ENCODE data around the gene ZNF654. TPM values are rescaled to one million over a fixed set of nuclear protein-coding genes. Genes with fewer than 3 reads are reported as not detected.
"Not testable (repeated sequence)": the region's sequence is repeated elsewhere in the genome, so short reads cannot be mapped to it uniquely, and the experiment has no call there.

ZNF654 gene
- total RNA-seq, 1 donor from 2014 or later: 18.7 TPM

DNA sequence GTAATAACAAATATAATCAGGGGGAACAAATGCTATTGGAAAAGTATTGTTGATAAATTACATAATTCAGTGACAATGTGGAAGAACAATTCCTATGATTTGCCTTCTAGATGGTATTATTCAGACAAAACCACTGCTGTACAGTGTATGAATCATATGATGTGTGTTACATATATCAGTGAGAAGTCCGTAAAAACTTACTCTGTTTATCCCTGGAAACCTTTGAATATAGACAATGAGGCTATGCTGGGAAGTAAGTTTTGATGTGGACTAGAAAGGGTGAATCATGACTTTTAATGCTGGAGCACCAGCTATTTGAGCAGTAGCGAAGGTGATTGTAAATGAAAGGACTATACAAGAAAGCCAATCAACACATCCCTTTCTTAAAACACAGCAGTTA, 108.6 kb downstream of the ZNF654 start:
- no peak overlapping the region for H3K4me2 ChIP-seq (ENCODE audit: low read length)
- peaks cover 6% of the 10 kb centered on the region for H3K4me1 Mint-ChIP-seq (ENCODE audit: low read depth, unreplicated experiment)

DNA sequence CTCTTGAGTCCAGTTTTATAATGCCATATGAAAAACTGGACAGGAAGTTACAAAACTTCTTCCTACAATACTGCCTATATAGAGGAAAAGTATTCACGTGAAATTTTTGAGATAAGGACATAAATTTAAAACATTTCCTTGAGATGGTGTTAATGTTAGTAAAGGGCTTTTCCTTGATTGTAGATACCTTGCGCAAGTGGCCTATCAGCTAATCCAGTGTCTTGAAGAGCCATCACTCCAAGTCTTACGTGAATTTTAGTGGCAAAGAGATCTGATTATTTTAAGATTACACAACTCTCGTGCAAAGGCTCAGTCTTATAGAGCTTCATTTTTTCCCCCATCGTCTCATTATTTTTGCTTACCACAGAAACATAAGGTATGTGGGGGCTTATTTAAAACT, 109.1 kb downstream of the ZNF654 start:
- Mint-ChIP-seq H3K36me3 (ENCODE audit: low read depth, unreplicated experiment) (peaks cover 2% of the 10 kb centered on the region), H3K4me1 (ENCODE audit: low read depth, unreplicated experiment) (peaks cover 6% of the 10 kb centered on the region), H3K27me3 (ENCODE audit: low read depth, unreplicated experiment) (no peaks in the 10 kb centered on the region), H3K4me3 (ENCODE audit: unreplicated experiment) (no peak overlapping the region), H3K27ac (ENCODE audit: unreplicated experiment) (no peak overlapping the region), H3K9me3 (ENCODE audit: unreplicated experiment) (no peaks in the 10 kb centered on the region)
- no peaks in the 10 kb centered on the region for H3K36me3 ChIP-seq (ENCODE audit: insufficient read depth, low read length)
- no peak overlapping the region for H3K27ac ChIP-seq (ENCODE audit: low read depth, low read length)
- no peaks in the 10 kb centered on the region for H4K20me1 ChIP-seq (ENCODE audit: insufficient read depth, low read length)
- no peak overlapping the region for H3K9ac ChIP-seq (ENCODE audit: low read length)
- H2AFZ ChIP-seq (ENCODE audit: low read depth, low read length): no peak overlapping the region
- no peaks in the 10 kb centered on the region for H3K9me3 ChIP-seq (ENCODE audit: insufficient read depth, low read depth, low read length)
- no peak overlapping the region for H3K4me3 ChIP-seq (ENCODE audit: insufficient read depth, low read depth, low read length)
- peaks cover 5% of the 10 kb centered on the region for H3K79me2 ChIP-seq (ENCODE audit: insufficient read depth, low read length)
- no peak overlapping the region for H3K4me2 ChIP-seq (ENCODE audit: low read length)
- H3K4me1 ChIP-seq (ENCODE audit: insufficient read depth, low read length): no peaks in the 10 kb centered on the region
- FAIRE-seq: no peak
- DNase-seq (ENCODE audit: low read depth): no peak
- no peaks in the 10 kb centered on the region for H3K27me3 ChIP-seq (ENCODE audit: insufficient read depth, low read length)
- no peak for TF ChIP-seq EZH2 (IDR thresholded peaks at IDR 0.05; ENCODE audit: insufficient read depth, low read length)
- TF ChIP-seq, protein P1, sequence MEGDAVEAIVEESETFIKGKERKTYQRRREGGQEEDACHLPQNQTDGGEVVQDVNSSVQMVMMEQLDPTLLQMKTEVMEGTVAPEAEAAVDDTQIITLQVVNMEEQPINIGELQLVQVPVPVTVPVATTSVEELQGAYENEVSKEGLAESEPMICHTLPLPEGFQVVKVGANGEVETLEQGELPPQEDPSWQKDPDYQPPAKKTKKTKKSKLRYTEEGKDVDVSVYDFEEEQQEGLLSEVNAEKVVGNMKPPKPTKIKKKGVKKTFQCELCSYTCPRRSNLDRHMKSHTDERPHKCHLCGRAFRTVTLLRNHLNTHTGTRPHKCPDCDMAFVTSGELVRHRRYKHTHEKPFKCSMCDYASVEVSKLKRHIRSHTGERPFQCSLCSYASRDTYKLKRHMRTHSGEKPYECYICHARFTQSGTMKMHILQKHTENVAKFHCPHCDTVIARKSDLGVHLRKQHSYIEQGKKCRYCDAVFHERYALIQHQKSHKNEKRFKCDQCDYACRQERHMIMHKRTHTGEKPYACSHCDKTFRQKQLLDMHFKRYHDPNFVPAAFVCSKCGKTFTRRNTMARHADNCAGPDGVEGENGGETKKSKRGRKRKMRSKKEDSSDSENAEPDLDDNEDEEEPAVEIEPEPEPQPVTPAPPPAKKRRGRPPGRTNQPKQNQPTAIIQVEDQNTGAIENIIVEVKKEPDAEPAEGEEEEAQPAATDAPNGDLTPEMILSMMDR (IDR thresholded peaks at IDR 0.05; ENCODE audit: insufficient read depth, low read depth, low read length): no peak

More for the DNA sequence above, 108.6 kb downstream of the ZNF654 start:
- Mint-ChIP-seq H3K4me3 (ENCODE audit: unreplicated experiment) (no peak overlapping the region), H3K27ac (ENCODE audit: unreplicated experiment) (no peak overlapping the region), H3K27me3 (ENCODE audit: low read depth, unreplicated experiment) (no peaks in the 10 kb centered on the region), H3K9me3 (ENCODE audit: unreplicated experiment) (no peaks in the 10 kb centered on the region), H3K36me3 (ENCODE audit: low read depth, unreplicated experiment) (peaks cover 2% of the 10 kb centered on the region)
- DNase-seq (ENCODE audit: low read depth): peak; percentile 30
- no peaks in the 10 kb centered on the region for H3K27me3 ChIP-seq (ENCODE audit: insufficient read depth, low read length)
- H3K27ac ChIP-seq (ENCODE audit: low read depth, low read length): no peak overlapping the region
- H3K36me3 ChIP-seq (ENCODE audit: insufficient read depth, low read length): no peaks in the 10 kb centered on the region
- no peaks in the 10 kb centered on the region for H3K9me3 ChIP-seq (ENCODE audit: insufficient read depth, low read depth, low read length)
- H3K4me3 ChIP-seq (ENCODE audit: insufficient read depth, low read depth, low read length): no peak overlapping the region
- peaks cover 5% of the 10 kb centered on the region for H3K79me2 ChIP-seq (ENCODE audit: insufficient read depth, low read length)
- H2AFZ ChIP-seq (ENCODE audit: low read depth, low read length): no peak overlapping the region
- no peak overlapping the region for H3K9ac ChIP-seq (ENCODE audit: low read length)
- no peaks in the 10 kb centered on the region for H3K4me1 ChIP-seq (ENCODE audit: insufficient read depth, low read length)
- TF ChIP-seq EZH2 (IDR thresholded peaks at IDR 0.05; ENCODE audit: insufficient read depth, low read length): no peak
- TF ChIP-seq, protein P1 (IDR thresholded peaks at IDR 0.05; ENCODE audit: insufficient read depth, low read depth, low read length): no peak
- no peak for FAIRE-seq
- H4K20me1 ChIP-seq (ENCODE audit: insufficient read depth, low read length): no peaks in the 10 kb centered on the region

GRCh38 chr3:88180398-88180999, 121.4 kb downstream of the ZNF654 start:
- no peaks in the 10 kb centered on the region for H3K27me3 ChIP-seq (ENCODE audit: insufficient read depth, low read length)
- peak; percentile 37 for DNase-seq (ENCODE audit: low read depth)
- H3K27me3 Mint-ChIP-seq (ENCODE audit: low read depth, unreplicated experiment): no peaks in the 10 kb centered on the region
- no peaks in the 10 kb centered on the region for H3K9me3 ChIP-seq (ENCODE audit: insufficient read depth, low read depth, low read length)
- no peak overlapping the region for H2AFZ ChIP-seq (ENCODE audit: low read depth, low read length)
- H3K4me3 Mint-ChIP-seq (ENCODE audit: unreplicated experiment): no peak overlapping the region
- H3K9me3 Mint-ChIP-seq (ENCODE audit: unreplicated experiment): peaks cover 4% of the 10 kb centered on the region
- no peak for FAIRE-seq
- no peak overlapping the region for H3K9ac ChIP-seq (ENCODE audit: low read length)
- no peak overlapping the region for H3K4me3 ChIP-seq (ENCODE audit: insufficient read depth, low read depth, low read length)
- no peaks in the 10 kb centered on the region for H3K79me2 ChIP-seq (ENCODE audit: insufficient read depth, low read length)
- TF ChIP-seq, protein P1 (IDR thresholded peaks at IDR 0.05; ENCODE audit: insufficient read depth, low read depth, low read length): peak; percentile 49
- no peak for TF ChIP-seq EZH2 (IDR thresholded peaks at IDR 0.05; ENCODE audit: insufficient read depth, low read length)
- H3K27ac Mint-ChIP-seq (ENCODE audit: unreplicated experiment): no peak overlapping the region
- H3K36me3 Mint-ChIP-seq (ENCODE audit: low read depth, unreplicated experiment): peaks cover under 1% of the 10 kb centered on the region
- no peaks in the 10 kb centered on the region for H4K20me1 ChIP-seq (ENCODE audit: insufficient read depth, low read length)
- no peaks in the 10 kb centered on the region for H3K4me1 ChIP-seq (ENCODE audit: insufficient read depth, low read length)
- no peak overlapping the region for H3K4me2 ChIP-seq (ENCODE audit: low read length)
- no peak overlapping the region for H3K27ac ChIP-seq (ENCODE audit: low read depth, low read length)
- H3K36me3 ChIP-seq (ENCODE audit: insufficient read depth, low read length): no peaks in the 10 kb centered on the region
- no peaks in the 10 kb centered on the region for H3K4me1 Mint-ChIP-seq (ENCODE audit: low read depth, unreplicated experiment)

DNA sequence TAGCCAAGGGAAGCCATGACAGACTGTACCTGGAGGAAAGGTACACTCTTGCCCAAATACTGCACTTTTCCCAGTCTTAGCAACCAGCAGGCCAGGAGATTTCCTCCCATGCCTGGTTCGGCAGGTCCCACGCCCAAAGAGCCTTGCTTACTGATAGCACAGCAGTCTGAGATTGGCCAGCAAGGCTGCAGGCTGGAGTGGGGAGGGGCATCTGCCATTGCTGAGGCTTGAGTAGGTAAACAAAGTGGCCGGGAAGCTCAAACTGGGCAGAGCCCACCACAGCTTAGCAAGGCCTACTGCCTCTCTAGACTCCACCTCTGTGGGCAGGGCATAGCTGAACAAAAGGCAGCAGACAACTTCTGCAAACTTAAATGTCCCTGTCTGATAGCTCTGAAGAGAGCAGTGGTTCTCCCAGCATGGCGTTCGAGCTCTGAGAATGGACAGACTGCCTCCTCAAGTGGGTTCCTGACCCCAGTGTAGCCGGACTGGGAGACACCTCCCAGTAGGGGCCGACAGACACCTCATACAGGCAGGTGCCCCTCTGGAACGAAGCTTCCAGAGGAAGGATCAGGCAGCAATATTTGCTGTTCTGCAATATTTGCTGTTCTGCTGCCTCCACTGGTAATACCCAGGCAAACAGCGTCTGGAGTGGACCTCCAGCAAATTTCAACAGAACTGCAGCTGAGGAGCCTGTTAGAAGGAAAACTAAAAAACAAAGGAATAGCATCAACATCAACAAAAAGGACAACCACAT, 123.3 kb downstream of the ZNF654 start:
- not testable (repeated sequence) for H4K20me1 ChIP-seq (ENCODE audit: insufficient read depth, low read length); DNase-seq (ENCODE audit: low read depth); H3K27ac Mint-ChIP-seq (ENCODE audit: unreplicated experiment); H3K36me3 ChIP-seq (ENCODE audit: insufficient read depth, low read length); H3K9ac ChIP-seq (ENCODE audit: low read length); H3K9me3 ChIP-seq (ENCODE audit: insufficient read depth, low read depth, low read length); H3K4me1 ChIP-seq (ENCODE audit: insufficient read depth, low read length); H3K79me2 ChIP-seq (ENCODE audit: insufficient read depth, low read length); H3K4me1 Mint-ChIP-seq (ENCODE audit: low read depth, unreplicated experiment); H3K27ac ChIP-seq (ENCODE audit: low read depth, low read length); H3K9me3 Mint-ChIP-seq (ENCODE audit: unreplicated experiment); FAIRE-seq; H2AFZ ChIP-seq (ENCODE audit: low read depth, low read length); H3K27me3 ChIP-seq (ENCODE audit: insufficient read depth, low read length); H3K4me2 ChIP-seq (ENCODE audit: low read length); H3K4me3 Mint-ChIP-seq (ENCODE audit: unreplicated experiment); H3K36me3 Mint-ChIP-seq (ENCODE audit: low read depth, unreplicated experiment); H3K4me3 ChIP-seq (ENCODE audit: insufficient read depth, low read depth, low read length); H3K27me3 Mint-ChIP-seq (ENCODE audit: low read depth, unreplicated experiment)

Measured in astrocyte (in vitro differentiated cells and primary cell).